Tongue (tissue), 2 donors: ENCODE results near the gene TMEM178B. TPM values are rescaled to one million over a fixed set of nuclear protein-coding genes. Genes with fewer than 3 reads are reported as not detected.
"Not testable (repeated sequence)": the region's sequence is repeated elsewhere in the genome, so short reads cannot be mapped to it uniquely, and the experiment has no call there.

ENCODE experiments used
- DNase-seq: peaks from one replicate; pipeline ENCODE4 v3.0.0-alpha.2; 2015
- total RNA-seq: library from RNA; depleted of rRNA; stranded (reverse); fragments of >200 nt; gene quantifications from one replicate; pipeline ENCODE4 v1.2.3, GENCODE V29; 2014

Gene TMEM178B
- total RNA-seq, 1 donor from 2014 or later: 2.5 TPM

DNA sequence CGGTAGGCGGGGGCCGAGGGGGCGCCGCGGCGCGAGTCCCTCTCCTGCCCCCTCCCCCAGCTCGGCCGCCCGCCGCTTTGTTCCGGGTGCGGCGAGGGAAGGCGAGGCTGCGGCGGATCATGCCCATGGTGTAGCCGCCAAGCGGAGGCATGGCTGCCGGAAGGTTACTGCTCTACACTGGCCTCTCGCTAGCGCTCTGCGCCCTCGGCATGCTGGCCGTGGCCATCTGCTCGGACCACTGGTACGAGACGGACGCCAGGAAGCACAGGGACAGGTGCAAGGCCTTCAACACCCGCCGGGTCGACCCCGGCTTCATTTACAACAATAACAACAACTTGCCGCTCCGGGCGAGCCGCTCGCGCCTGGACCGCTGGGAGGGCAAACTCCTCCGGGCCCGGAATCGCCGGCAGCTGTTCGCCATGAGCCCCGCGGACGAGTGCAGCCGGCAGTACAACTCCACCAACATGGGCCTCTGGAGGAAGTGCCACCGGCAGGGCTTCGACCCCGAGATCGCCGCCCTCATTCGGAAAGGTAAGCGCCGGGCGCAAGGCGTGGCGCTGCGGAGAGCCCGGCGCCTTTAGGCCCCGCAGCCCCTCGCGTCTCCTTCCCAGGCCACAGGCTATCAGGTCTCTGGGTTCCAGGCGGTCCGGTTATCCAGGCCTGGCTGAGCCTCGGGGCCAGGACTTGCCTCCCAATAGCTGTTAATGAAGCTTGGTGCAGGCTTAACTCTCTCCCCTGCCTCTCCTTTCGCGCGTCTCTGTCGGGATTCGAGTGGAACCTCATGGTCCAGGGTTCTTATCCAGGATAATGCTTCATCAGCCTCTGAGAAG lies 513 bp downstream of the TMEM178B start:
- peak; percentile 11 for DNase-seq

DNA sequence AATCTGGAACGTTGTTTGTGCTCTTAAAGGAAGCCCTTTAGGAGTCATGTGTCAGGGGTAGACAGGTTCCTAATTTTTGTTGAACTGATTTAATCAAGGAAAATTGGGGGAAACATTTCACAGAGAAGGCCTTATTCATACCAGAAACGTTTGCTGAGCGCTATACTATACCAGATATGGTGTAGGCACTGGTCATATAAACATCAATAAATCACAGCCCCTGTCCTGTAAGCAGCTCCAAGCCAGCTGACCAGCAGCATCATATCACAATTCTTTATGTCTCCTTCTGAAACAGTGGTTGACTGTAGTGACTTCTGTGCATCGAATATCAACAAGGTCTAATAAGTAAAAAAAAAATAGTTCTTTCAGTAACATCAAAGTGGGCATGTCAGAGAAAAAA lies 1.1 kb downstream of the TMEM178B start:
- no peak for DNase-seq

DNA sequence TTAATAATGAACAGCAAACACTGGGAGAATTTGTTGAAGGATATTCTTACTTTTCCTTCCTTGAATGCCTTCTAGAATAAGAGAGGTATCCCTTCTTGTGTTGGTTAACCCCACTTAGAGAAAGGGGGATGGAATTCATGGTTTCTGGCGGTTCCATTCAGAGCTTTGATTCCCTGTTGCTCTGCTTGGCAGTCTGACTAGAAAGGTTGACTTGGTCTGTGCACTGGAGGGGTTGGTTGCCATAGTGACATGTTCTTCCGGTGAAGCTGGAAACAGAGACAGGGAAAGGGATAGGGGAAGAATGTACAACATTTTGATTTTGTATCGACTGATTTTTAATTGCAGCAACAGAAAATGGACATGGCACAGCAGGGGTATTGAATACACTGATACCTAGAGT lies 2.5 kb downstream of the TMEM178B start:
- DNase-seq: peak; percentile 7

DNA sequence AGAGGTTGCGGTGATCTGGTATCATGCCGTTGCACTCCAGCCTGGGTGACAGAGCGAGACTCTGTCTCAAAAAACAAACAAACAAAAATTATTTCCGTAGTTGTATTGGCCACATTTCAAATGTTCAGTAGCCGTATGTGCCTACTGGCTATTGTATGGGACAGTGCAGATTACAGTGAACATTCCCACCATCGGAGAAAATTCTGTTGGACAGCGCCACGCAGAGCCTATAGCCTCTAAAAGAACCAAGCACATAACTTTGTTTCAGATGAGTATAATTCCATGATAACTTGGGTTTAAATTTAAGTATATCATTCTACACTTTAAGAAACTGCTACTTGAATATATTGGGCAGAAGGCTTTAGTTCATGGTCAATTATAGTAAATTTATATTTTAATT lies 5.4 kb downstream of the TMEM178B start:
- DNase-seq: no peak

DNA sequence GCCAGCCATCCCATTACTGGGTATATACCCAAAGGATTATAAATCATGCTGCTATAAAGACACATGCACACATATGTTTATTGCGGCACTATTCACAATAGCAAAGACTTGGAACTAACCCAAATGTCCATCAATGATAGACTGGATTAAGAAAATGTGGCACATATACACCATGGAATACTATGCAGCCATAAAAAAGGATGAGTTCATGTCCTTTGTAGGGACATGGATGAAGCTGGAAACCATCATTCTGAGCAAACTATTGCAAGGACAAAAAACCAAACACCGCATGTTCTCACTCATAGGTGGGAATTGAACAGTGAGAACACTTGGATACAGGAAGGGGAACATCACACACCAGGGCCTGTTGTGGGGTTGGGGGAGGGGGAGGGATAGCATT lies 15.6 kb downstream of the TMEM178B start:
- DNase-seq: not testable (repeated sequence)

DNA sequence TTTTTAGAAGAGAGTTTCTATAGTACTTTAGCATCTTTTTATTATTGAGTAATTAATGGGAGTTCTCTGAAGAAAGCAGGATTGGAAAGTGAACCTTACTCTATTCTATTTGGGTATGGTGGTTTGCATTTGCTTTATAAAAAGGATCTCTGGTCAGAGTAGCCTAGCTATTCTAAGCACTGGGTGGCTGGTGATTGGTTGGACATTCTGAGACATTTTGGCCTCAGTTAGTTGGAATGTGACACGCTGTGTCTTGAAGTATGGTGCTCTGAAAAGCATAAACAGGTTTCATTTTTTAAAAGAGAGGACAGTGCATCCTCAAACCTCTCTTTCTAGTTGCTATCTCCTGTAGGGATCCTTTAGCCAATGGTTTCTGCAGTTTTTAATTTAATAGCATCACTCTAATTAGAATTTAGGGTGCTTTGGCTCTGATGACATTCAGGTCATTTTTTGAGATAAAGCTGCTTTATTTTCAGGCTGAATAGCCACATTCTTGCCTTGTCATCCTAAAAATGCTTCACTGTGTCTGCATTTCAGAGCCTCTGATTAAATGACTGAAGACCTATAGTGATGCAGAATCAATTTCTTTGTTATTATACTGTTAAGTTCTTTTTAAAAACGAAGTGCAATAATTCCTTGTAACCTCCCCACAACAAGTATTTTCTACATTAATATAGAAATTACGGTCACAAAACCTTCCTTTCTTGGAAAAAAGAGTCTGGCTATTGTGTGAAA lies 20.6 kb downstream of the TMEM178B start:
- DNase-seq: no peak

DNA sequence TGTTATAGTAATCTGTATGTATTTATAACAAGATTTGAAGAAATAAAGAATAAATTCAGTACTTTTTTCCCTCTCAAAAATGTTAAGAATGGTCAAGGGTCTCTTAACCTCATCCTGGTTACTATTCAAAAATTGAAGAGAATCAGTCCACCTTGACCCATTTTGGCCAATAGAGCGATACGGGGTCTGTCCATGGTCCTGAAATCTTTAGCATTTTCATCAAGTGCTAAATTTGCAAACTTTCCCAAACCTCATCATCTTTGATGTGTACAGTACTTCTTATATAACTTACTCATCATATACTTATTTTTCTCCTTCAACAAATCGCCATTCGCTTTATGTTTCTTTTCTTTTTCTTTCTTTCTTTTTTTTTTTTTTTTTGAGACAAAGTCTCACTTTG lies 23.6 kb downstream of the TMEM178B start:
- peak; percentile 45 for DNase-seq

DNA sequence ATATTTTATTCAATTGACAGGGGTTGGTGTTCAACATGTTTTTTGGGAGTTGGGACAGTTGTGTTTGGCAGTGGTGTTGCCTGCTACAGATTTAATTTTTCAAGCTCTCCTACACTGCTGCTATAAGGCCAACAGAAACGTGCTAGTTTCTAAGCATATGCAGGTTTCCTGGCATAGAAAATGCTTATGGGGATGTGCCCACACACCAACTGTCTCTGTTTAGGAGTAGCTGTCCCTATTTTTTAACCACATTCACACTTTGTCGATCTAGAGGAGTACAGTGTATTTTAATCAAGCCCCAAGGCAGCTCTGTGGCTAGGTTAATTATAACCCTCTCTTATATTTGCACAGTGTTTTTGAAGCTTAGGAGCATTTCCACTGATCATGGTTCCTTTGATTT lies 28.6 kb downstream of the TMEM178B start:
- DNase-seq: no peak

DNA sequence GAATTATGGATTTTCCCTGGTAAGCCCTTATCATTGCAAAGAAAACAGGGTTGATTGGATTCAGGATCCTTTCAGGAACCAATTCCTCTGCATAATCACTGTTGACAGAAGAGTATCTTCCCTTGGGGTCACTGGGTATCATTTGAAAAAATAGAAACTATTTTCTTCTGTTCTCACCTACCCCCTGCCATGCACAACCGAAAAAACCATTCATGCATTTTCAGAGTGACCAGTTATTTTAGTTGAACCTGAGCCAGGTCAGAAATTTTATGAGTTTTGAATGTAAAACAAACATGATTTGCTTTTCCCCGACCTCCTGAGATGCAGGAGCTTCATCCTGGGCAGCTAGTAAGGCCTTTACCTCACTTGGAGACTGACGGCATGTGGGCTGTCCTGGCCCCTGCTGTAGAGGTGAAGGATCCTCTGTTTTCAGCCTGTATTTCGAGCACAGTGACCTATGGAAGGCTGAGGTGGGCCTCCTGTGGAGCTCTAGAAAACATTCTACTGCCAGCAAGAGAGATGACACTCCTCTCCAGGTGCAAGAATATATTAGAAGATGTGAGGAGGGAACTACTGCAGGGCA lies 30.1 kb downstream of the TMEM178B start:
- no peak for DNase-seq

DNA sequence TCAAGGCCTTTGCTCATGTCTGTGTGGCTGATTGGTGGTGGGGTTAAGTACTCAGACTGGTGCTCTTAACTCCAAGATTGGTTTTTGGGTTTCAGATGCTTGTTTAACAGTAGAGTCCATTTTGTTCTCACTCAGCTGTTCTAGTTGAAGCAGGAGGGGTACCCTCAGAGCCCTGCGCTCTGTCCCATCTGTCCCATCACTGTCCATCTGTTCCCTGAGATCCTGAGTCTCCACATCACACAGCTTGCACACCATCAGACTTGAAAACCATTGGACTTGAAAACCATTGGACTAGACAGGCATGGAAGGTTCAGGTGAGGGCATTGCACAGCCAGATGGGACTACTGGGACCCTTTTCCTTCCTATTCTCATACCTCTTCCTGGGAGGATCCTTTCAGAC lies 39.3 kb downstream of the TMEM178B start:
- no peak for DNase-seq

DNA sequence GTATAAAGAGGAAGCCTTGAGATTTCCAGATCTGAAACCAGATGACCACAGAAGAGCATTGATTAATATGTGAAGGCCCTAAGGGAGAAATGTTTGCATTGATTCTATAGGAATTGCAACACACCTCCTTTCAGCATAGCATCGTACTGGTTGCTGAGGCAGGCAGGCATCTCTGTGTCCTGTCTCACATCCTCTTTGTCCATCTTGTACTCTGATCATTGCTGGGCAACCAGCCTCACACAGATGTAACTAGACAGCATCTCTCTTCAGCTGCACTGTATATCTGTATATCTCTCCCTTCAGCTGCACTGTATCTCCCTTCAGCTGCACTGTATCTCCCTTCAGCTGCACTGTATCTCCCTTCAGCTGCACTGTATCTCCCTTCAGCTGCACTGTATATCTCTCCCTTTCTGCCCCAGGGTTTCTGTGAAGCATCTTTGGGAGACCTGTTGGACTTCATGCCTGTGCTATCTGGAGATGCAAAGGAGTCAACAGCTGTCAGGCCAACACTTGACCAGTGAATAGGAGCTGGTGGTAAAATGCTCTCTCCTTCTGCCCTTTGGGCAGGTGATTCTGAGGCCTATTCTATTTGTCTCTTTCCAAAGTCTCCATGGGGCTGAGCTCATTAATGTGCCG lies 40.3 kb downstream of the TMEM178B start:
- DNase-seq: no peak

DNA sequence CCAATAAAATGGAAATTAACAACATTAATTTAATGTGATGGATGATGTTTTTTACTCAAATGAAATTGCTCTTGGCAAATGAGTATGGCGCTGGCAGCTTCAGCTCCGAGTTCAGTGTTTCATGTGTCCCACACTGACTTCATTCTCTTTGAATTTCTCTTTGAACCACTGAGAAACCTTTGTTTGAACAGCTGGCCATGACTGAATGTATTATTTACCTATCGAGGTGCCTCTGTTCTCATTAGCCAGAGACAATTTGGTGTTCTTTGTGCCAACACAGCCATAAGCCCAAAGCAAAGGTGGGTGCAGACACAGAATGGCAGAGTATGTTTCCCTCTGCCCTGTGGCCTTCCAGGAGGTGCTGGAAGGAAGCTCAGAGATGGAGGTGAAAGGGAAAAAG lies 42.1 kb downstream of the TMEM178B start:
- DNase-seq: no peak

DNA sequence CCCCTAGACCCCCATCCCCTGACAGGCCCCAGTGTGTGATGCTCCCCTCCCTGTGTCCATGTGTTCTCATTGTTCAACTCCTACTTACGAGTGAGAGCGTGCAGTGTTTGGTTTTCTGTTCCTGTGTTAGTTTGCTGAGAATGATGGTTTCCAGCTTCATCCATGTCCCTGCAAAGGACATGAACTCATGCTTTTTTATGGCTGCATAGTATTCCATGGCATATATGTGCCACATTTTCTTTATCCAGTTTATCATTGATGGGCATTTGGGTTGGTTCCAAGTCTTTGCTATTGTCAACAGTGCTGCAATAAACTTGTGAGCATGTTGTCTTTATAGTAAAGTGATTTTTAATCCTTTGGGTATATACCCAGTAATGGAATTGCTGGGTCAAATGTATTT lies 42.8 kb downstream of the TMEM178B start:
- DNase-seq: not testable (repeated sequence)

DNA sequence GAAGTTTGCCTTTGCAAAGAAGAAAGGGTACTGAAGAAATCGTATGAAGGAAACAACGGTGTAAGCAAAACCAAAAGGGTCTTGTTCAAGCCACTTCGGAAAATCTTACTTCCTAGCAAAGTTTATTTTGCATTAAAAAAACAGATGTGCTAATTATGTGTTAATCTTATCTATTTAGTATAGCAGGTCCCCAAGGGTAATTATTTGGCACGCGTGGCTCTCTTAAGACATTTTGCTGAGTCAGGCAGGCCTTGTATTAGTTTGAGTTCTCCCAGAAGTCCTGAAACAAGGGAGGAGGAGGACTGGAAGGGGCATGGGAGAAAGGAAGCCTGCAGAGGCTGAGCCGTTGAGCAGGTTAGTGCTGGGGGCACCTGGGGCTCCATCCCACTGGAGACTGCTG lies 44.9 kb downstream of the TMEM178B start:
- DNase-seq: no peak

DNA sequence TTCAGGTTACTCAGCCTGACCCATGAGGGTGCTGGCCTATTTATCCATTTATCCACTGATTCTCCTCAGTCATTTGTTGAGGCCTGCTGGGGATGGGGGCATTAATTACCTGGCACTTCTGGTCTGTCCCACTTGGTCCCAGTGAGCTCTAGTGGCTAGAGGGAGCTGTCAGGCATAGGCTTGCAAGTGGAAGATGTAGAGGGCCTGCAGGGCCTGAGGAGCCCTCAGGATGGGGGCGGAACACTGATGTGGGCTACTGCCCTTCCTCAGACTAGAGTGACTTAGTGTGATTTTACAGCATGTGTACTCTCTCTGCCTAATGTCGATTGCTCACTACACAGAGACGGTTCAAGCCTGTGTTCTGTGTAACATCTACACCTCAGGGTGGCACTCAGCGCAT lies 45.3 kb downstream of the TMEM178B start:
- no peak for DNase-seq

DNA sequence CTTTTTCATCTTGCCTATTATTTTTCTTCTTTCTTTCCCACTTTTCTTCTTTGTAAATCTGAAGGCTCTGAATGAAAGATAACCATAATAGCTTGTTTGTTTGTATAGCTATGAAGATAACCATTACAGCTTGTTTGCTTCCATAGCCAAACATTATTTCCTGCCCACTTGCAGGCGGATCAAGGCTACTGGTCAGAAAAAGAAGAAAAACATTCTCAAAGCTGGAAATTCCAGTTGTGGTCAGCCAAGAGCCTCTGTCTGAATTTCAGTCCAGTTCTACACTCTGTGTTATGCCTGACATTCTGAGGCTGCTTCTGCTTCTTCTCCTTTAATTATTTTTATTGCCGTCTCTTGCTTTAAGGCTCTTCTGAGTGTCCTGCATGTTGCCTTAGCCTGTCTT lies 48.9 kb downstream of the TMEM178B start:
- no peak for DNase-seq

DNA sequence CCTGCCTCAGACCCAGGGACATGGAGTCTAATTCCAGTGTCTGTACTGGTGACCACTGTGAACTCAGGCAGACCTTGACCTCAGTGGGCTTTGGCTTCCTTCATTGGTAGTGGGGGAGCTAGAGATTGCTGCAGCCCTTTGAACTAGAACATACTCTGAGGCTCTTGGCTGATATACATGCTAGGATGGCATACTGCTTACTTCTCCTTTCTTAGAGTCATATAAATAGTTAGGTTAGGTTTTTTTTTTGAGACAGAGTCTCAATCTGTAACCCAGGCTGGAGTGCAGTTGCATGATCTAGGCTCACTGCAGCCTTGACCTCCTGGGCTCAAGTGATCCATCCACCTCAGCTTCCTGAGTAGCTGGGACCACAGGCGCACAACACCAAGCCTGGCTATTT lies 49.7 kb downstream of the TMEM178B start:
- DNase-seq: no peak

DNA sequence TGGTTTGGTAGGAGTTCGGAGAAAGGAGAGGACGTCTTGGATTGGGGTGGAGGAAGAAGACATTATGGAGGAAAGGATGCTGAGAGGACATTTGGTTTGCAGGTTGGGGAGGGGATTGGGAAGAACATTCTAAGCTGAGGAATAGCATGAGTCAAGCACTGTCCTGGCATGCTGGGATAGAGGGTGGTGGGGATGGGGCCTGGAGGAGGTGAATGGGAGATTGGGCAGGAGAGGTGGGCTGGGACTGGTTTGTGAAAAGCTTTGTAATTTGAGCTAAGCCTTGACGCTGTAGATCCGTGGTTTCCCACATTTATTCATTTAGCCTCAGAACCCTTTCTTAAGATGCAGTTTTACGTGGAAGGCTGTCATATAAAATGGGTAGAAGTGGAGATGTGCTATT lies 52.2 kb downstream of the TMEM178B start:
- DNase-seq: no peak

DNA sequence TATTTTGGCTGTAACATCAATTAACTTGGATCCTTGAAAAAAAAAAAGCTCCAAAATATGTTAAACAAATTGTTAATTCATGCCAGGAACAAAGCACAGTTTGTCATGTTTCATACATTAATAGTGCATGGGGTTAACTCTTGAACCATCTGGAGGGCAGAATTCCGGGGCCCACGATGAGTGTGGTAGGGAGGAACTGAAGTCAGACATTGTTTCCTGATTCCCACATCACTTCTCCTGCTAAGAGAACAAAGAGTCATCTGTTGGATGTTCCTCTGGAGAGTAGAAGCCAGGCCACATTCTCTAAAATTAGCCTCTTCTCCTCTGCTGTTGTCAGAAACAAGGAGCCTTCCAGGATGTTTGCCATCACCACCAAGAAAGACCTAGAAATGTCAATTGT lies 54.6 kb downstream of the TMEM178B start:
- DNase-seq: peak; percentile 25

DNA sequence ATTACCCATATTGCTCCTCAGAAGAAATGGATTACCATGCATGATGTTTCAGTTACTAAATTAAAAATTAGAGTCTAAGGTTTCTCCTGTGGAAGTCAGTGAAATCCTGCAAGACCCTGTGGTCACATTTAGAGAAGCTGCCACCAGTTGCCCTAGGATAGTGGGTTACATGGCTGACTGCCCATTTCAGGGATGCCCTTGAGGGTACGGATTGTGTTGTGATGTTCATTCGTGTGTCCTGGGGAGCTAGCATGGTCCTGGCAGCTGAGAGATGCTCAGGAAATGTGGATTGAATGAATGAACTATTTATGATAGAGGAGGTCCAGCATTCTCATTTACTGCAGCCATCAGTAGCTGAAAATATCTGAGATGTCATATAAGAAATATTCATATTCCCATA lies 55.1 kb downstream of the TMEM178B start:
- DNase-seq: no peak

DNA sequence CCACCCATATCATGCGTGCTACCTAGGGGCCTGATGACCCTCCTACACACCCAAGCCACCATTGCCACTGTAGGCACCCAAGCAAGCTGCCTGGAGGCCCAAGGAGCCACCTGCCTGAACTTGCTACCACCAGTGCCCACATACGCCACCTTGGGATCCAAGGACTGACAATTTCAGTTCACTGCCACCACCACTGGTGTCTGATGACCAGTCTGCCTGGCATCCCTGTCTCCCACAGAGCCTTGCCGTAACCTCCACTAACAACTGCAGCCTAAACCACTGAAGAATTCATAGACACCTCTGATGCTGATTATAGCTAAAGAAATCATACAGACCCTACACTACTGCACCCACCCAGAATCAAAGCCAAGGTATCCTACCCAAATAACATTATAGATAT lies 58.8 kb downstream of the TMEM178B start:
- no peak for DNase-seq

DNA sequence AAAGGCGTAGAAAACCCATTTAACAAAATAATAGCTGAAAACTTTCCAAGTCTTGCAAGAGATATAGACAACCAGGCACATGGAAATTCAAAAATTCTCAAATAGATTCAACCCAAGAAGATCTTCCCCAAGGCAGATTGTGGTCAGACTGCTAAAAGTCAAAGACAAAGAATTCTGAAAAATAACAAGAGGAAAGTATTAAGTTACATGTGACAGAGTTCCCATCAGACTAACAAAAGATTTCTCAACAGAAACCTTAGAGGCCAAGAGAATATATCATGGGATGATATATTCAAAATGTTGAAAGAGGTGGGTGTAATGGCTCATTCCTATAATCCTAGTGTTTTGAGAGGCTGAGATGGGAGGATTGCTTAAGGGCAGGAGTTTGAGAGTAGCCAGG lies 59.8 kb downstream of the TMEM178B start:
- DNase-seq: no peak

DNA sequence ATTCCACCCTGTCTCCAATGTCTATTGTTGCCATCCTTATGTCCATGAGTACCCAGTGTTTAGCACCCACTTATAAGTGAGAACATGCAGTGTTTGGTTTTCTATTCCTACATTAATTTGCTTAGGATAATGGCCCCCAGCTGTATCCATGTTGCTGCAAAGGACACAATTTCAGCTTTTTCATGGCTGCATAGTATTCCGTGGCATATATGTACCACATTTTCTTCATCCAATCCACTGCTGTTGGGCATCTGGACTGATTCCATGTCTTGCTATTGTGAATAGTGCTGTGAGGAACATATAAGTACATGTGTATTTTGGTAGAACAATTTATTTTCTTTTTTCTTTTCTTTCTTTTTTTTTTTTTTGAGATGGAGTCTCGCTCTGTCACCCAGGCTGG lies 68.2 kb downstream of the TMEM178B start:
- DNase-seq: no peak
